Measurements from ENCODE around the gene ANAPC1. TPM values are rescaled to one million over a fixed set of nuclear protein-coding genes. Genes with fewer than 3 reads are reported as not detected.
"Not testable (repeated sequence)": the region's sequence is repeated elsewhere in the genome, so short reads cannot be mapped to it uniquely, and the experiment has no call there.

The ANAPC1 gene
- total RNA-seq, 1 experiment from 2014 or later = 106 TPM

DNA sequence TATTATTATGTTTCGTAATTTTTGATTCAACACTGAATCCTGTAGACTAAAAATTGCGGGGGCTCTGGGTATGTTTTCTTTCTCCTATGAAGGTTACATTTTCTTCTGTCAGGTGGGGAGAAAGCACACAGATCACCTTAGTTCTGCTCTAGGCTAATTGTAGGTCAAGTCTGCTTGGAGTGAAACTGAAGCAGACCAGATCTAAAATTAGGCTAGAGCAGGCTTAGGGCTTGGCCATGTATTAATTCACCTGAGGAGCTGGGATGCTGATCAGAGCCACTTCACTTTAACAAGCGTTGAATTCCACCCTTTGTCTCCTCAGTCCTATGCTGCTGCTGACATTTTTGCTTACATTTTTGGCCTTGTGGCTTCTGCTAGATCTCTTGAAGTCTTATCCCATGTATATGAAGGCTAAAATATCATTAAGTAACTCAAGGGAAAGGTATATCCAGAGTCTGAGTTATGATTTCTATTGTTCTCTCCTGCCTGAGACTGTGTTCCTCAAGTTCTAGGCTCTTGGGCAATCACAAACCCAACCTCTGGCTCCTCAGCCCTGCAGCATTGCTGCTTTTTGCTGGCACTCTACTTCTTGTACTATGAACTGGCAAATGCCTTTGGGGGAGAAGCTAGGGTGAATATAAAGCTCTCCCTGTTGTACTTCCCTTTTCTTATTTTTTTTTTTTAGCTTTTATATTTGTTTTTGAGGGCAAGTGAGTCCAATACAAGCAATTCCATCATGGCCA, 112.9 kb downstream of the ANAPC1 start:
- DNase-seq; H3K27ac ChIP-seq (ENCODE audit: low read length); H3K27me3 ChIP-seq (ENCODE audit: low read length); H3K4me3 ChIP-seq (ENCODE audit: low read length); H4K20me1 ChIP-seq (ENCODE audit: insufficient read depth, low read depth, low read length); H2AFZ ChIP-seq (ENCODE audit: low read length); H3K36me3 ChIP-seq (ENCODE audit: insufficient read depth, low read length); H3K9ac ChIP-seq (ENCODE audit: low read length); H3K4me1 ChIP-seq (ENCODE audit: low read length); H3K9me3 ChIP-seq (ENCODE audit: low read length); H3K79me2 ChIP-seq (ENCODE audit: low read length); H3K9me2 ChIP-seq (replicated peaks; ENCODE audit: insufficient read depth, low read length); H3K4me2 ChIP-seq (ENCODE audit: low read depth, low read length, poor library complexity, severe bottlenecking): not testable (repeated sequence)

- H2AFZ ChIP-seq (ENCODE audit: low read length); H3K9me3 ChIP-seq (ENCODE audit: low read length); H3K27ac ChIP-seq (ENCODE audit: low read length); H3K9me2 ChIP-seq (replicated peaks; ENCODE audit: insufficient read depth, low read length); H3K79me2 ChIP-seq (ENCODE audit: low read length); H3K36me3 ChIP-seq (ENCODE audit: insufficient read depth, low read length); H3K4me3 ChIP-seq (ENCODE audit: low read length); DNase-seq; H3K27me3 ChIP-seq (ENCODE audit: low read length); H3K4me1 ChIP-seq (ENCODE audit: low read length); H3K4me2 ChIP-seq (ENCODE audit: low read depth, low read length, poor library complexity, severe bottlenecking); H4K20me1 ChIP-seq (ENCODE audit: insufficient read depth, low read depth, low read length); H3K9ac ChIP-seq (ENCODE audit: low read length): not testable (repeated sequence)
Observed at GRCh38 chr2:111768266-111769190, 115.5 kb downstream of the ANAPC1 start.

DNA sequence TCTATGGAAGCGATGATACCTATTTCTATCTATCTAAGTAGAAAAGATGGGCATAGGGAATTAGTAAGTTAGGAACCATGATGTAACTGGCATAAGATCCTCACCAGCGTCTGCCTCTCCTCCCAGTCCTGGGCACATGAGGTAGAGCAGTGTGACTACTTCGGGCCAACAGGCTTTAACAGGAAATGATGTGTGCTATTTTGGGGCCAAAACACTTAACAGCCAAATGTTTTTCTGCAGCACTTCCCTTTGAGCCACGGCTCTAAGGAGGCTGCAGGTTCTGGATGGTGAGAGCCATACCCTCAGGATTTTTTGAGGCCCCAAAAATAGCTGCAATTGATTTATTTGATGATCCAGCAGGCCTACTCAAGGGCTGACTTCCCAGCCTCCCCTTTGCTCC, 116.9 kb downstream of the ANAPC1 start:
- not testable (repeated sequence) for H3K27ac ChIP-seq (ENCODE audit: low read length); H3K9ac ChIP-seq (ENCODE audit: low read length); H4K20me1 ChIP-seq (ENCODE audit: insufficient read depth, low read depth, low read length); H3K27me3 ChIP-seq (ENCODE audit: low read length); H3K79me2 ChIP-seq (ENCODE audit: low read length); H3K9me2 ChIP-seq (replicated peaks; ENCODE audit: insufficient read depth, low read length); H3K4me3 ChIP-seq (ENCODE audit: low read length); H3K4me2 ChIP-seq (ENCODE audit: low read depth, low read length, poor library complexity, severe bottlenecking); H2AFZ ChIP-seq (ENCODE audit: low read length); H3K9me3 ChIP-seq (ENCODE audit: low read length); DNase-seq; H3K36me3 ChIP-seq (ENCODE audit: insufficient read depth, low read length); H3K4me1 ChIP-seq (ENCODE audit: low read length)

GRCh38 chr2:111766295-111766694, 117.7 kb downstream of the ANAPC1 start:
- not testable (repeated sequence) for H3K4me1 ChIP-seq (ENCODE audit: low read length); H3K27ac ChIP-seq (ENCODE audit: low read length); H4K20me1 ChIP-seq (ENCODE audit: insufficient read depth, low read depth, low read length); H2AFZ ChIP-seq (ENCODE audit: low read length); H3K9ac ChIP-seq (ENCODE audit: low read length); H3K4me2 ChIP-seq (ENCODE audit: low read depth, low read length, poor library complexity, severe bottlenecking); H3K4me3 ChIP-seq (ENCODE audit: low read length); H3K27me3 ChIP-seq (ENCODE audit: low read length); H3K9me2 ChIP-seq (replicated peaks; ENCODE audit: insufficient read depth, low read length); H3K9me3 ChIP-seq (ENCODE audit: low read length); H3K79me2 ChIP-seq (ENCODE audit: low read length); DNase-seq; H3K36me3 ChIP-seq (ENCODE audit: insufficient read depth, low read length)

DNA sequence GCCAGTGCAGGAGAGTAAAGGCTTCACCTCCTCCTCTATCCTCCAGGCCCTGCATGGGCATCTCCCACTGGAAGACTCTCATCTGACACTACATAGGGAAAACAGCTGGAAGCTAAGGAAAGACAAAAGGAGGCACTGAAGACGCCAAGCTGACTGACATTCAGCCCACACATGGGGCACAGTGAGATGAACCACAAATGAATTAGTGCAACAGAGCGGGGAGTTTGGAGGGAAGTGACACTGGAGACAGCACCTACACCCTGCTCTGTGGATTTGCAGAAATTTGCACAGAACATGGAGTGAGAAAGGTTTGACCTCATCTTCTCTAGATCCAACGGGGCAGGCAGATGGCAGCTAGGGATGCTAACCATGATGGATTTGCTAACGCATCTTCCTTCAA, 119.8 kb downstream of the ANAPC1 start:
- H3K36me3 ChIP-seq (ENCODE audit: insufficient read depth, low read length); H3K27me3 ChIP-seq (ENCODE audit: low read length); H3K27ac ChIP-seq (ENCODE audit: low read length); H3K4me2 ChIP-seq (ENCODE audit: low read depth, low read length, poor library complexity, severe bottlenecking); H3K4me1 ChIP-seq (ENCODE audit: low read length); H3K79me2 ChIP-seq (ENCODE audit: low read length); H3K9me3 ChIP-seq (ENCODE audit: low read length); H3K9ac ChIP-seq (ENCODE audit: low read length); DNase-seq; H4K20me1 ChIP-seq (ENCODE audit: insufficient read depth, low read depth, low read length); H3K9me2 ChIP-seq (replicated peaks; ENCODE audit: insufficient read depth, low read length); H2AFZ ChIP-seq (ENCODE audit: low read length); H3K4me3 ChIP-seq (ENCODE audit: low read length): not testable (repeated sequence)

- H3K36me3 ChIP-seq (ENCODE audit: insufficient read depth, low read length); H3K4me1 ChIP-seq (ENCODE audit: low read length); H3K4me3 ChIP-seq (ENCODE audit: low read length); H4K20me1 ChIP-seq (ENCODE audit: insufficient read depth, low read depth, low read length); H3K27ac ChIP-seq (ENCODE audit: low read length); H3K27me3 ChIP-seq (ENCODE audit: low read length); H3K79me2 ChIP-seq (ENCODE audit: low read length); H2AFZ ChIP-seq (ENCODE audit: low read length); H3K9me3 ChIP-seq (ENCODE audit: low read length); H3K4me2 ChIP-seq (ENCODE audit: low read depth, low read length, poor library complexity, severe bottlenecking); H3K9ac ChIP-seq (ENCODE audit: low read length); H3K9me2 ChIP-seq (replicated peaks; ENCODE audit: insufficient read depth, low read length); DNase-seq: not testable (repeated sequence)
Observed at GRCh38 chr2:111760697-111761284, 123.2 kb downstream of the ANAPC1 start.

GRCh38 chr2:111752533-111752932, 131.5 kb downstream of the ANAPC1 start:
- H3K9me2 ChIP-seq (replicated peaks; ENCODE audit: insufficient read depth, low read length); H3K27ac ChIP-seq (ENCODE audit: low read length); H3K4me1 ChIP-seq (ENCODE audit: low read length); H3K9me3 ChIP-seq (ENCODE audit: low read length); H3K4me3 ChIP-seq (ENCODE audit: low read length); DNase-seq; H3K27me3 ChIP-seq (ENCODE audit: low read length); H2AFZ ChIP-seq (ENCODE audit: low read length); H3K9ac ChIP-seq (ENCODE audit: low read length); H3K36me3 ChIP-seq (ENCODE audit: insufficient read depth, low read length); H4K20me1 ChIP-seq (ENCODE audit: insufficient read depth, low read depth, low read length); H3K79me2 ChIP-seq (ENCODE audit: low read length); H3K4me2 ChIP-seq (ENCODE audit: low read depth, low read length, poor library complexity, severe bottlenecking): not testable (repeated sequence)

DNA sequence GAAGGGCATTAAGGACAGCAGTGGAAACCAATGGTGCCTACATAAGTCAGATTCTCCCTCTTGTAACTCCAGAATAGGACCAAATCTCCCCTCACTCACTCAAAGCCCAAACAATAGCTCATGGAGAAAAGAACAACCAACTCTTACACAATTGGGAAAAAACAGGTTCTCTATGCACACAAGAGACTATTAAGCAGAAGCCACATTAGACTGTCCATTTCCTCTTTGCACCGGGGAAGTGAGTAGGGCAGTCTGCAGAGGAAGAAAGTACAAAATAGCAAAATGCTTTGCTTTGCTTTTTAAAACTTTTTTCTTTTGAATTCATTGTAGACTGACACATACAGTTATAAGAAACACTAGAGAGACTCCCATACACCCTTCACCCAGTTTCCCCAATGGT, 133.4 kb downstream of the ANAPC1 start:
- not testable (repeated sequence) for H3K79me2 ChIP-seq (ENCODE audit: low read length); H3K27me3 ChIP-seq (ENCODE audit: low read length); H3K9me3 ChIP-seq (ENCODE audit: low read length); DNase-seq; H3K4me3 ChIP-seq (ENCODE audit: low read length); H2AFZ ChIP-seq (ENCODE audit: low read length); H3K36me3 ChIP-seq (ENCODE audit: insufficient read depth, low read length); H3K9me2 ChIP-seq (replicated peaks; ENCODE audit: insufficient read depth, low read length); H3K4me1 ChIP-seq (ENCODE audit: low read length); H3K27ac ChIP-seq (ENCODE audit: low read length); H3K9ac ChIP-seq (ENCODE audit: low read length); H3K4me2 ChIP-seq (ENCODE audit: low read depth, low read length, poor library complexity, severe bottlenecking); H4K20me1 ChIP-seq (ENCODE audit: insufficient read depth, low read depth, low read length)

Data from Karpas-422 (cell line).